WTC11 (cell line): ENCODE results near the gene GGNBP2. TPM values are rescaled to one million over a fixed set of nuclear protein-coding genes. Genes with fewer than 3 reads are reported as not detected.

Experiments used
- ATAC-seq: fragments of 200-7000 bp; cut with Tn5 transposase; 2 replicates; pipeline ENCODE4 v1.10.0; 2021; ENCODE audit warnings: mild to moderate bottlenecking, moderate library complexity
- CTCF ChIA-PET: fragments of 300-600 bp; sonication (Branson Sonifier 250); formaldehyde crosslinking; loops from one replicate; lab custom pipeline; 2021; ENCODE audit warnings: antibody characterized with exemption; lab: Charles Lee
- POLR2A ChIA-PET: fragments of 350-600 bp; sonication (Branson Sonifier 250); formaldehyde crosslinking; loops from one replicate; lab custom pipeline; 2021; ENCODE audit warnings: antibody characterized with exemption; lab: Charles Lee
- DNase-seq: peaks from one replicate; pipeline ENCODE4 v3.0.0; 2021; ENCODE audit warnings: low spot score
- H3K27ac Mint-ChIP-seq: 2 replicates; pipeline ENCODE4 v1.8.0; 2021; ENCODE audit warnings: mixed read lengths
- H3K27me3 Mint-ChIP-seq: 2 replicates; pipeline ENCODE4 v1.8.0; 2021; ENCODE audit warnings: low read depth, mild to moderate bottlenecking, moderate library complexity, mixed read lengths
- H3K36me3 Mint-ChIP-seq: 2 replicates; pipeline ENCODE4 v1.8.0; 2021; ENCODE audit warnings: mixed read lengths
- H3K4me1 Mint-ChIP-seq: 2 replicates; pipeline ENCODE4 v1.8.0; 2022; ENCODE audit warnings: mixed read lengths
- H3K4me3 Mint-ChIP-seq: 2 replicates; pipeline ENCODE4 v1.8.0; 2021; ENCODE audit warnings: mild to moderate bottlenecking, moderate library complexity, mixed read lengths
- H3K9me3 Mint-ChIP-seq: 2 replicates; pipeline ENCODE4 v1.8.0; 2021; ENCODE audit warnings: mixed read lengths
- CBFB ChIP-seq: sonication (generic); formaldehyde crosslinking; IDR thresholded peaks from 2 replicates; pipeline ENCODE4 v1.8.1; 2022; ENCODE audit warnings: mild to moderate bottlenecking, low read depth, missing genetic modification reagents
- ELF4 ChIP-seq: sonication (generic); formaldehyde crosslinking; IDR thresholded peaks from 2 replicates; pipeline ENCODE4 v1.8.1; 2022; ENCODE audit warnings: low read depth, mild to moderate bottlenecking, moderate library complexity, missing genetic modification reagents
- GTF2I ChIP-seq: fragments of 250-450 bp; sonication (Bioruptor Pico); conservative IDR thresholded peaks from 2 replicates; pipeline ENCODE4 v1.4.0; 2021; ENCODE audit warnings: mild to moderate bottlenecking
- HMGA2 ChIP-seq: fragments of 250-450 bp; sonication (Bioruptor Pico); IDR thresholded peaks from 2 replicates; pipeline ENCODE4 v1.4.0; 2021; ENCODE audit warnings: mild to moderate bottlenecking, moderate library complexity
- JUN ChIP-seq: sonication (generic); formaldehyde crosslinking; IDR thresholded peaks from 2 replicates; pipeline ENCODE4 v1.8.0; 2023; ENCODE audit warnings: mild to moderate bottlenecking, missing genetic modification reagents
- NFE2L1 ChIP-seq: sonication (generic); formaldehyde crosslinking; IDR thresholded peaks from 2 replicates; pipeline ENCODE4 v1.8.1; 2023; ENCODE audit warnings: missing genetic modification reagents
- PRRX2 ChIP-seq: fragments of 250-450 bp; sonication (Bioruptor Pico); IDR thresholded peaks from 2 replicates; pipeline ENCODE4 v1.8.0; 2021; ENCODE audit warnings: mild to moderate bottlenecking
- SP1 ChIP-seq: sonication (generic); formaldehyde crosslinking; conservative IDR thresholded peaks from 2 replicates; pipeline ENCODE4 v1.8.1; 2022; ENCODE audit warnings: missing genetic modification reagents
- TEAD1 ChIP-seq: sonication (generic); formaldehyde crosslinking; IDR thresholded peaks from 2 replicates; pipeline ENCODE4 v1.8.0; 2022; ENCODE audit warnings: mild to moderate bottlenecking, missing genetic modification reagents
- TEAD4 ChIP-seq: sonication (generic); formaldehyde crosslinking; IDR thresholded peaks from 2 replicates; pipeline ENCODE4 v1.8.0; 2022; ENCODE audit warnings: mild to moderate bottlenecking, missing genetic modification reagents
- ZNF396 ChIP-seq: fragments of 250-450 bp; sonication (Bioruptor Pico); IDR thresholded peaks from 2 replicates; pipeline ENCODE4 v1.8.0; 2021; ENCODE audit warnings: mild to moderate bottlenecking, moderate library complexity, borderline replicate concordance
- ZNF423 ChIP-seq: fragments of 250-450 bp; sonication (Bioruptor Pico); IDR thresholded peaks from 2 replicates; pipeline ENCODE4 v2.1.2; 2022; ENCODE audit warnings: mild to moderate bottlenecking, moderate library complexity
- total RNA-seq: library from RNA; stranded (reverse); gene quantifications from 3 replicates; pipeline ENCODE4 v1.2.3, GENCODE V29; 2021
- TF ChIP-seq, protein P1 (sequence below): sonication (generic); formaldehyde crosslinking; IDR thresholded peaks from 2 replicates; pipeline ENCODE4 v1.8.0; 2023; ENCODE audit warnings: missing genetic modification reagents, mild to moderate bottlenecking, borderline replicate concordance
- TF ChIP-seq, protein P2 (sequence below): sonication (generic); formaldehyde crosslinking; IDR thresholded peaks from 2 replicates; pipeline ENCODE4 v1.8.1; 2023; ENCODE audit warnings: mild to moderate bottlenecking, missing genetic modification reagents
- TF ChIP-seq, protein P3 (sequence below): sonication (generic); formaldehyde crosslinking; IDR thresholded peaks from 2 replicates; pipeline ENCODE4 v1.8.1; 2023; ENCODE audit warnings: mild to moderate bottlenecking, moderate library complexity, missing genetic modification reagents
- TF ChIP-seq, protein P4 (sequence below): sonication (generic); formaldehyde crosslinking; IDR thresholded peaks from 2 replicates; pipeline ENCODE4 v1.8.0; 2022; ENCODE audit warnings: mild to moderate bottlenecking, missing genetic modification reagents
- TF ChIP-seq, protein P5 (sequence below): sonication (generic); formaldehyde crosslinking; conservative IDR thresholded peaks from 2 replicates; pipeline ENCODE4 v1.8.1; 2022; ENCODE audit warnings: mild to moderate bottlenecking, missing genetic modification reagents
- TF ChIP-seq, protein P6 (sequence below): sonication (generic); formaldehyde crosslinking; IDR thresholded peaks from 2 replicates; pipeline ENCODE4 v1.8.0; 2022; ENCODE audit warnings: mild to moderate bottlenecking, missing genetic modification reagents
- TF ChIP-seq, protein P7 (sequence below): sonication (generic); formaldehyde crosslinking; IDR thresholded peaks from 2 replicates; pipeline ENCODE4 v1.8.0; 2023; ENCODE audit warnings: mild to moderate bottlenecking, missing genetic modification reagents
- TF ChIP-seq, protein P8 (sequence below): sonication (generic); formaldehyde crosslinking; IDR thresholded peaks from 2 replicates; pipeline ENCODE4 v1.8.0; 2022; ENCODE audit warnings: mild to moderate bottlenecking, missing genetic modification reagents

The GGNBP2 gene
- total RNA-seq, 1 experiment from 2014 or later, result 49.6 TPM

DNA sequence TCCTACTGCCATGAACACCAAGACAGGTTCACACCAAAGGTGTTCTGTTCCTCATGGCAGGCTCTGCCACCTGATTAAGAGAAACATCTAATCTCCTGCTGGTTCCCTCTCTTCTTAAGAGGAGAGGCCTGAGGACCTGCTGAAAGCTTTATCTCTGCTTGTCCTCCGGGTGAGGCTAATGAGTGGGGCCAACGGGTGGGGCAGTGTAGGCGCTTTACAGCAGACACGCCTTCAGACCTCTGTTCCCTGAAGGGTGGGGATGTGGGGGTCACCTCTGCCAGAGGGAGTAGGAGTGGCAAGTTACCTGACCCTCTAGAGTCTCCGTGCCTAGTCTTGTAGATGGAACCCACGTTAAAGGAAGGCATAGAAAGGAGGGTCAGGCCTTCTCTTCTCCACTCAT lies 52.5 kb downstream of the GGNBP2 start:
- no peaks in the 10 kb centered on the region for H3K9me3 Mint-ChIP-seq
- H3K27ac Mint-ChIP-seq, result no peak overlapping the region
- POLR2A ChIA-PET, result no interaction called here
- DNase-seq, result no peak
- H3K27me3 Mint-ChIP-seq, result no peaks in the 10 kb centered on the region
- H3K4me3 Mint-ChIP-seq, result no peak overlapping the region
- CTCF ChIA-PET, result no interaction called here
- no peak for TF ChIP-seq ZNF423 (CRISPR knock-in tag)
- TF ChIP-seq, protein P1, sequence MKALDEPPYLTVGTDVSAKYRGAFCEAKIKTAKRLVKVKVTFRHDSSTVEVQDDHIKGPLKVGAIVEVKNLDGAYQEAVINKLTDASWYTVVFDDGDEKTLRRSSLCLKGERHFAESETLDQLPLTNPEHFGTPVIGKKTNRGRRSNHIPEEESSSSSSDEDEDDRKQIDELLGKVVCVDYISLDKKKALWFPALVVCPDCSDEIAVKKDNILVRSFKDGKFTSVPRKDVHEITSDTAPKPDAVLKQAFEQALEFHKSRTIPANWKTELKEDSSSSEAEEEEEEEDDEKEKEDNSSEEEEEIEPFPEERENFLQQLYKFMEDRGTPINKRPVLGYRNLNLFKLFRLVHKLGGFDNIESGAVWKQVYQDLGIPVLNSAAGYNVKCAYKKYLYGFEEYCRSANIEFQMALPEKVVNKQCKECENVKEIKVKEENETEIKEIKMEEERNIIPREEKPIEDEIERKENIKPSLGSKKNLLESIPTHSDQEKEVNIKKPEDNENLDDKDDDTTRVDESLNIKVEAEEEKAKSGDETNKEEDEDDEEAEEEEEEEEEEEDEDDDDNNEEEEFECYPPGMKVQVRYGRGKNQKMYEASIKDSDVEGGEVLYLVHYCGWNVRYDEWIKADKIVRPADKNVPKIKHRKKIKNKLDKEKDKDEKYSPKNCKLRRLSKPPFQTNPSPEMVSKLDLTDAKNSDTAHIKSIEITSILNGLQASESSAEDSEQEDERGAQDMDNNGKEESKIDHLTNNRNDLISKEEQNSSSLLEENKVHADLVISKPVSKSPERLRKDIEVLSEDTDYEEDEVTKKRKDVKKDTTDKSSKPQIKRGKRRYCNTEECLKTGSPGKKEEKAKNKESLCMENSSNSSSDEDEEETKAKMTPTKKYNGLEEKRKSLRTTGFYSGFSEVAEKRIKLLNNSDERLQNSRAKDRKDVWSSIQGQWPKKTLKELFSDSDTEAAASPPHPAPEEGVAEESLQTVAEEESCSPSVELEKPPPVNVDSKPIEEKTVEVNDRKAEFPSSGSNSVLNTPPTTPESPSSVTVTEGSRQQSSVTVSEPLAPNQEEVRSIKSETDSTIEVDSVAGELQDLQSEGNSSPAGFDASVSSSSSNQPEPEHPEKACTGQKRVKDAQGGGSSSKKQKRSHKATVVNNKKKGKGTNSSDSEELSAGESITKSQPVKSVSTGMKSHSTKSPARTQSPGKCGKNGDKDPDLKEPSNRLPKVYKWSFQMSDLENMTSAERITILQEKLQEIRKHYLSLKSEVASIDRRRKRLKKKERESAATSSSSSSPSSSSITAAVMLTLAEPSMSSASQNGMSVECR (CRISPR knock-in tag), result no peak
- TF ChIP-seq, protein P2, sequence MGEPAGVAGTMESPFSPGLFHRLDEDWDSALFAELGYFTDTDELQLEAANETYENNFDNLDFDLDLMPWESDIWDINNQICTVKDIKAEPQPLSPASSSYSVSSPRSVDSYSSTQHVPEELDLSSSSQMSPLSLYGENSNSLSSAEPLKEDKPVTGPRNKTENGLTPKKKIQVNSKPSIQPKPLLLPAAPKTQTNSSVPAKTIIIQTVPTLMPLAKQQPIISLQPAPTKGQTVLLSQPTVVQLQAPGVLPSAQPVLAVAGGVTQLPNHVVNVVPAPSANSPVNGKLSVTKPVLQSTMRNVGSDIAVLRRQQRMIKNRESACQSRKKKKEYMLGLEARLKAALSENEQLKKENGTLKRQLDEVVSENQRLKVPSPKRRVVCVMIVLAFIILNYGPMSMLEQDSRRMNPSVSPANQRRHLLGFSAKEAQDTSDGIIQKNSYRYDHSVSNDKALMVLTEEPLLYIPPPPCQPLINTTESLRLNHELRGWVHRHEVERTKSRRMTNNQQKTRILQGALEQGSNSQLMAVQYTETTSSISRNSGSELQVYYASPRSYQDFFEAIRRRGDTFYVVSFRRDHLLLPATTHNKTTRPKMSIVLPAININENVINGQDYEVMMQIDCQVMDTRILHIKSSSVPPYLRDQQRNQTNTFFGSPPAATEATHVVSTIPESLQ (CRISPR knock-in tag), result no peak
- TF ChIP-seq TEAD4 (CRISPR knock-in tag), result no peak
- TF ChIP-seq HMGA2 (CRISPR knock-in tag), result no peak
- TF ChIP-seq CBFB (CRISPR knock-in tag), result no peak
- no peak for TF ChIP-seq NFE2L1 (CRISPR knock-in tag)
- no peak for TF ChIP-seq JUN (CRISPR knock-in tag)
- TF ChIP-seq, protein P3, sequence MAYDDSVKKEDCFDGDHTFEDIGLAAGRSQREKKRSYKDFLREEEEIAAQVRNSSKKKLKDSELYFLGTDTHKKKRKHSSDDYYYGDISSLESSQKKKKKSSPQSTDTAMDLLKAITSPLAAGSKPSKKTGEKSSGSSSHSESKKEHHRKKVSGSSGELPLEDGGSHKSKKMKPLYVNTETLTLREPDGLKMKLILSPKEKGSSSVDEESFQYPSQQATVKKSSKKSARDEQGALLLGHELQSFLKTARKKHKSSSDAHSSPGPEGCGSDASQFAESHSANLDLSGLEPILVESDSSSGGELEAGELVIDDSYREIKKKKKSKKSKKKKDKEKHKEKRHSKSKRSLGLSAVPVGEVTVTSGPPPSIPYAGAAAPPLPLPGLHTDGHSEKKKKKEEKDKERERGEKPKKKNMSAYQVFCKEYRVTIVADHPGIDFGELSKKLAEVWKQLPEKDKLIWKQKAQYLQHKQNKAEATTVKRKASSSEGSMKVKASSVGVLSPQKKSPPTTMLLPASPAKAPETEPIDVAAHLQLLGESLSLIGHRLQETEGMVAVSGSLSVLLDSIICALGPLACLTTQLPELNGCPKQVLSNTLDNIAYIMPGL (CRISPR knock-in tag), result no peak
- TF ChIP-seq SP1 (CRISPR knock-in tag), result no peak
- TF ChIP-seq, protein P4, sequence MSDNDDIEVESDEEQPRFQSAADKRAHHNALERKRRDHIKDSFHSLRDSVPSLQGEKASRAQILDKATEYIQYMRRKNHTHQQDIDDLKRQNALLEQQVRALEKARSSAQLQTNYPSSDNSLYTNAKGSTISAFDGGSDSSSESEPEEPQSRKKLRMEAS (CRISPR knock-in tag), result no peak
- TF ChIP-seq, protein P5, sequence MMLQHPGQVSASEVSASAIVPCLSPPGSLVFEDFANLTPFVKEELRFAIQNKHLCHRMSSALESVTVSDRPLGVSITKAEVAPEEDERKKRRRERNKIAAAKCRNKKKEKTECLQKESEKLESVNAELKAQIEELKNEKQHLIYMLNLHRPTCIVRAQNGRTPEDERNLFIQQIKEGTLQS (CRISPR knock-in tag), result no peak
- TF ChIP-seq ZNF396 (CRISPR knock-in tag), result no peak
- TF ChIP-seq, protein P6, sequence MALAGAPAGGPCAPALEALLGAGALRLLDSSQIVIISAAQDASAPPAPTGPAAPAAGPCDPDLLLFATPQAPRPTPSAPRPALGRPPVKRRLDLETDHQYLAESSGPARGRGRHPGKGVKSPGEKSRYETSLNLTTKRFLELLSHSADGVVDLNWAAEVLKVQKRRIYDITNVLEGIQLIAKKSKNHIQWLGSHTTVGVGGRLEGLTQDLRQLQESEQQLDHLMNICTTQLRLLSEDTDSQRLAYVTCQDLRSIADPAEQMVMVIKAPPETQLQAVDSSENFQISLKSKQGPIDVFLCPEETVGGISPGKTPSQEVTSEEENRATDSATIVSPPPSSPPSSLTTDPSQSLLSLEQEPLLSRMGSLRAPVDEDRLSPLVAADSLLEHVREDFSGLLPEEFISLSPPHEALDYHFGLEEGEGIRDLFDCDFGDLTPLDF (CRISPR knock-in tag), result no peak
- TF ChIP-seq GTF2I (CRISPR knock-in tag), result no peak
- TF ChIP-seq ELF4 (CRISPR knock-in tag), result no peak
- TF ChIP-seq, protein P7, sequence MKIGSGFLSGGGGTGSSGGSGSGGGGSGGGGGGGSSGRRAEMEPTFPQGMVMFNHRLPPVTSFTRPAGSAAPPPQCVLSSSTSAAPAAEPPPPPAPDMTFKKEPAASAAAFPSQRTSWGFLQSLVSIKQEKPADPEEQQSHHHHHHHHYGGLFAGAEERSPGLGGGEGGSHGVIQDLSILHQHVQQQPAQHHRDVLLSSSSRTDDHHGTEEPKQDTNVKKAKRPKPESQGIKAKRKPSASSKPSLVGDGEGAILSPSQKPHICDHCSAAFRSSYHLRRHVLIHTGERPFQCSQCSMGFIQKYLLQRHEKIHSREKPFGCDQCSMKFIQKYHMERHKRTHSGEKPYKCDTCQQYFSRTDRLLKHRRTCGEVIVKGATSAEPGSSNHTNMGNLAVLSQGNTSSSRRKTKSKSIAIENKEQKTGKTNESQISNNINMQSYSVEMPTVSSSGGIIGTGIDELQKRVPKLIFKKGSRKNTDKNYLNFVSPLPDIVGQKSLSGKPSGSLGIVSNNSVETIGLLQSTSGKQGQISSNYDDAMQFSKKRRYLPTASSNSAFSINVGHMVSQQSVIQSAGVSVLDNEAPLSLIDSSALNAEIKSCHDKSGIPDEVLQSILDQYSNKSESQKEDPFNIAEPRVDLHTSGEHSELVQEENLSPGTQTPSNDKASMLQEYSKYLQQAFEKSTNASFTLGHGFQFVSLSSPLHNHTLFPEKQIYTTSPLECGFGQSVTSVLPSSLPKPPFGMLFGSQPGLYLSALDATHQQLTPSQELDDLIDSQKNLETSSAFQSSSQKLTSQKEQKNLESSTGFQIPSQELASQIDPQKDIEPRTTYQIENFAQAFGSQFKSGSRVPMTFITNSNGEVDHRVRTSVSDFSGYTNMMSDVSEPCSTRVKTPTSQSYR (CRISPR knock-in tag), result no peak
- TF ChIP-seq TEAD1 (CRISPR knock-in tag), result no peak
- TF ChIP-seq PRRX2 (CRISPR knock-in tag), result no peak
- TF ChIP-seq, protein P8, sequence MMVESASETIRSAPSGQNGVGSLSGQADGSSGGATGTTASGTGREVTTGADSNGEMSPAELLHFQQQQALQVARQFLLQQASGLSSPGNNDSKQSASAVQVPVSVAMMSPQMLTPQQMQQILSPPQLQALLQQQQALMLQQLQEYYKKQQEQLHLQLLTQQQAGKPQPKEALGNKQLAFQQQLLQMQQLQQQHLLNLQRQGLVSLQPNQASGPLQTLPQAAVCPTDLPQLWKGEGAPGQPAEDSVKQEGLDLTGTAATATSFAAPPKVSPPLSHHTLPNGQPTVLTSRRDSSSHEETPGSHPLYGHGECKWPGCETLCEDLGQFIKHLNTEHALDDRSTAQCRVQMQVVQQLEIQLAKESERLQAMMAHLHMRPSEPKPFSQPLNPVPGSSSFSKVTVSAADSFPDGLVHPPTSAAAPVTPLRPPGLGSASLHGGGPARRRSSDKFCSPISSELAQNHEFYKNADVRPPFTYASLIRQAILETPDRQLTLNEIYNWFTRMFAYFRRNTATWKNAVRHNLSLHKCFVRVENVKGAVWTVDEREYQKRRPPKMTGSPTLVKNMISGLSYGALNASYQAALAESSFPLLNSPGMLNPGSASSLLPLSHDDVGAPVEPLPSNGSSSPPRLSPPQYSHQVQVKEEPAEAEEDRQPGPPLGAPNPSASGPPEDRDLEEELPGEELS (CRISPR knock-in tag), result no peak
- no peak for ATAC-seq
- H3K4me1 Mint-ChIP-seq, result peaks cover 33% of the 10 kb centered on the region
- H3K36me3 Mint-ChIP-seq, result peaks cover 11% of the 10 kb centered on the region
